GM21367 (cell line): ENCODE results near the gene SPG7.
"Not testable (repeated sequence)": the region's sequence is repeated elsewhere in the genome, so short reads cannot be mapped to it uniquely, and the experiment has no call there.

Source experiments
- ATAC-seq: cut with Tn5 transposase; IDR thresholded peaks from one replicate; pipeline ENCODE4 v1.9.1; 2021; ENCODE audit not compliant: unreplicated experiment

Gene SPG7

GRCh38 chr16:89575247-89576152, 67.3 kb downstream of the SPG7 start, which contains the start of gene CPNE7:
Gene CPNE7 (plus strand): TSS chr16:89575758. CDS start chr16:89575898, 140 bp downstream.
- no peak for ATAC-seq

DNA sequence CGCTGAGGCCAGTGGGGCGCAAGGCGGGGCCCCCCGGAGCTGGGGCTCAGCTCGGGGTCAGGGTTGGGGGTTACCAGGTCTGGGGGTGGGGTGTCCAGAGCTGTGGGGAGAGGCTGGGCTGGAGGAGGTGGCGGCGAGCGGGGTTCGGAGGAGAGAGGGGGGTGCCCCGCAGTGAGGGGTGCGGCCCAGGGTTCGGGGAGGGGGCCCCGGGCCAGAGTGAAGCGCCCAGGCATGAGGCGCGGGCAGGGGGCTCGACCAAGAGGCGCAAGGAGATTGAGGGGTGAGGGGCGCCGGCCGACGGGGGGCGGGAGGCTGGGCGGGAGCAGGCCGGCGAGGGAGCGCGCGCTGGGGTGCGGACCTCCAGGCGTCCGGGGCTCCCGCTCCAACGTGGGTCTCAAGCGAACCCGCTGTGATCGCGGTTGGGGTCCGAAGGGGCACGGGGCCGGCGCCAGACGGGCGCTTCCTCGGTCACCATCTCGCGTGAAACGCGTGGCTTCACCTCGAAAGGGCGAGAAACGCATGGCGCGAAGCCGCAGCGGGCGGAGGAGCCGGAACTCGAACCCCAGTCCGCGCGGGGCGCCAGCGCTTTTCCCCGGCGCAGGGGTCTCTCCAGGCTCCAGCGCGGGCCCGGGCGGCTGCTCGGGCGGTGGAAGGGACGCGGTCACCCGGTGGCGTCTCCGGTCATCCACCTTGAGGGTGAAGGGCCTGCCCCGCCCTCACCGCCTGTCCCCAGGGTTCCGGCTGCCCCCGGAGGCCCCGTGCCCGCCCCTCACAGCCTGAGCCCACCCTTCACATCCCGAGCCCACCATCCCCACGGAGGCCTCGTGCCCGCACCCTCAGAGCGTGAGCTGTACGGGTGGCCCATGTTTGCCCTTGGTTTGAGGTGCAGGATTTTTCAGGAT, 68.2 kb downstream of the SPG7 start:
- no peak for ATAC-seq

DNA sequence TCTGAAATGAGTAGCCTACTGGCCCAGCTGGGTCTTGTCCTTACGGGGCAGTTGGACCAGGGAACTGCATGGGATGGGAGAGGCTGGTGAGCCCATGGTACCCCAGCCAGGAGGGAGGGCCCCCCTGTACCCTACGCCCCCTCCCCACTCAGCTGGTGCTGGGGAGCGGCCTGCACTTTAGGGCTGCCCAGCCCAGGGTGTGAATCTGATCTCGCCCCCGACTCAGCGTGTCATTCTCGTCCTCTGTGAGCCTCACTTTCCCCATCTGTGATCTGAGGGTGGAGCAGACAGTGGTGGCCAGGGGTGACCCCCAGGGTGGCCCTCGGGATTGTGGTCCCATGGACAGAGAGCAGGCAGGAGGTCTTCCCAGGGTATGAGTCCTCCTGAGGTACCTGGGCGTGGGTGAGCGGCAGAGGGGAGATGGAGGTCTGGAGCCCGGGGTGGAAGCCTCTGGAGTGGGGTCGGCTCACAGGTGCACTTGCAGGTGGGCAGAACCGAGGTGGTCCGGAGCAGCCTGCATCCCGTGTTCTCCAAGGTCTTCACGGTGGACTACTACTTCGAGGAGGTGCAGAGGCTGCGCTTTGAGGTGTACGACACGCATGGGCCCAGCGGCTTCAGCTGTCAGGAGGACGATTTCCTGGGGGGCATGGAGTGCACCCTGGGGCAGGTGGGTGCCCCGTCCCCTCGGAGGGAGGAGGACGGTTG, 69.0 kb downstream of the SPG7 start:
- no peak for ATAC-seq

GRCh38 chr16:89579351-89579750, 71.1 kb downstream of the SPG7 start:
- no peak for ATAC-seq

GRCh38 chr16:89581045-89581695, 73.0 kb downstream of the SPG7 start:
- no peak for ATAC-seq

DNA sequence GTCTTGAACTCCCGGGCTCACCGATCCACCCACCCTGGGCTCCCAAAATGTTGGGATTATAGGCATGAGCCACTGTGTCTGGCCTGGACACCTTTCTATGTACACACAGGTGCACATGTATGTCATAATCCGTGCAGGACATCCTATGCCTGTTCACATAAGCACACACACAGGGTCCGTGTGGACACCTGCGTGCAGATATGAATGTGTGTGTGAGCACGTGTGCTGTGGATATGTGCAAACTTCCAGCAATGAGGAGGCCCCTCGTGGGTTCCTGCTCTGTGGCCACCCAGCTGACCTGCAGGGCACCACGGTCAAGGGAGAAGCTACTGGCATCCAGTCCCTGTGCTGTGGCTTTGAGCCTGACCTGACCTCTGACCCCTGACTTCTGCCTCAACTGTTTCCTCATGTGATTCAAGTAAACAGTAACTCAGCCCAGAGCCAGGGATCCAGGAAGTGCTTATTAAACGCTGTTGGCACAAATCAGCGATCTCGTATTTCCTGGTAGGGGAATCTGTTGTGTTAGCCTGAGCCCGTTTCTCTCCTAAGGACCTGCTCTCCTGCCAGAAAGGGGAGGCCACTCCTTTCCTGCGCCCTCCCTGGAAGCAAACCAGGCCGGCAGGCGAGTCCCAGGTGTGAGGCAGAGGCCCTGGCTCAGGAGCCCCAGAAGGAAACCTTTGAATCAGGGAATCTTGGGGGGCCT, 73.8 kb downstream of the SPG7 start:
- no peak for ATAC-seq

DNA sequence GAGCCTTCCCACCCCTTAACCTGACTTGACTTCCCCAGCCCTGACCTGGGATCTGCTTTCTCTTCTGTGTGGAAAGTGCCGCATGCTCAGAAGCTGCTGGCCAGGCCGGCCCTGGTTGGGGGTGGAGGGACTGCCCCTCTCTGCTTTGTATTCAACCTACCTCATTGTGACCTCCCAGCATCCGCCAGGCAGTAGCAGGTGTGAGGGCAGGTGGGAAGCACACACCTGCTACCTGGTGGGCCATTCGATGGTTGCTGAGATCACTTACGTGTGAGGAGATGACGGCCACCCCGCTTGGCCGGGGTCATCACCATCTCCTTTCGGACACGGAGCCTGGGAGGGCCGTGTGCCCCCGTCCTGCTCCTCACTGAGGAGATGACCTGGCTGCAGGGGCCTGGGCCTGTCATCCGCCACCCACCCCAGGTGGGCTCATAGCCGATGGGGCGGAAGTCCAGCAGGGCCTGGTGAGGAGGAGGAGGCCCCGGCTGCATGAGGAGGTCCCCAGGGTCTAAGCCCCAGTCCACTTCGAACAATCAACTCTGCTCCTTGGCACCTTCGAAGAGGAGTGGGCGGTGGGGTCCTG, 74.5 kb downstream of the SPG7 start:
- no peak for ATAC-seq

DNA sequence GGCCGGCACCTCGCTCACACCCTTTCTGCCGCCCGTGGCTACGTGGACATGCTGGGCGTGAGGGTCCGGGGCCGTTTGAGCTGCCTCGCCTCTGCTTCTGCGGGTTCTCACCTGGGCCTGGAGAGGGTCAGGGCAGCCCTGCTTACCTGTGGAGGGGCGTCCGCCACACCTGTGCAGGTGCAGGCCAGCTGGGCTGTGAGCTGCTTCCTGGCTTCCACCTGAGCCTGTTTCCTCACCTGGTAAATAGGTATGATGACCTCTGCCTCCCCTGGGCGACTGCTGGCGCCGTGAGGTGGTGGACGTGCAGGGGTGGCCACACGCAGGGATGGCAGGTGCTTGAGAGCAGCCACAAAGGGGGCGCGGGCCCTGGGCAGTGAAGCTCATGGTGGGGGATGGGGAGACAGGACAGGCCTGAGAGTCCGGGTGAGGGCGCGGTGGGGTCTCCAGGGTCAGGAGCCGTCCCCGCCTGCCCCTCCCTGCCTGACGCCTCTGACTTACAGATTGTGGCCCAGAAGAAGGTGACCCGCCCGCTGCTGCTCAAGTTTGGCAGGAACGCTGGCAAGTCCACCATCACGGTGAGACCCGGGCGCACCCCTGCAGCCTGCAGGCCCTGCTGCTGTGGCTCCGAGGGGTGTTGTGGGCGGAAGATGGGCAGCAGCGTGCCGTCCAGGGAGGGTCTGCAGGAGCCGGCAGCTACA, 75.1 kb downstream of the SPG7 start:
- no peak for ATAC-seq

- no peak for ATAC-seq
Observed at GRCh38 chr16:89583895-89584644, 75.9 kb downstream of the SPG7 start.

GRCh38 chr16:89584768-89585549, 76.8 kb downstream of the SPG7 start:
- ATAC-seq = no peak

DNA sequence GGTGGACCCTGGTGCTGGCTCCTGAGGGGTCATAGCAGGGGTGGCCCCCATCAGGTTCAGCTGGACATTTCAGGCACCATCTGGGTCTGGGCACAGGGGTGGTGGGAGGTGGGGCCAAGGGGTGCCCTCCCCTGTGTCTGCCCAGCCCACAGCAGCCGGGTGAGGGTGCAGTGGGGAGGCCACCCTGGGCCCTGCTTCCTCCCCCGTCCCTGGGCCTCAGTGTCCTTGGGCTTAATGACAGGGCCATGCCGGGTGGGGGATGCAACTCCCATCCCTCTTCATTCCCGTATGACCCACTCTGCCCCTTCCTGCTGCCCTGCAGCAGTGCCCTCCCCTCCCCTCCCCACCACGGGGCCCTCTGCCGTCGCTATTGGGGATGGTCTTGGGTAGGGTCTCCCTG, 78.0 kb downstream of the SPG7 start:
- ATAC-seq = no peak

DNA sequence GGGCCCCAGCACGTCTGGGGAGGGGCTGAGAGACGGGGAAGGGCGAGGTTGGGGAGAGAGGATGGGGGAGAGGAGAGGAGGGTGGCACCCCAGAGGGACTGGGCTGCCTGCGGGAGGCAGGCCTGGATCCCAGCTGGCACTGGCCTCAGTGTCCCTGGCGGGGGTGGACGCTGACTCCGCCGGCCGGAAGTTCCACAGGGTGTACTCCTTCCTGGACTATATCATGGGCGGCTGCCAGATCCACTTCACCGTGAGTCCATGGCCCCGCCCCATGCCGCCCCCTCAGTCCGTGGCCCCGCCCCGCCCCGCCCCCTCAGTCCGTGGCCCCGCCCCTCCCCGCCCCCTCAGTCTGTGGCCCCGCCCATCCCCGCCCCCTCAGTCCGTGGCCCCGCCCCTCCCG, 78.7 kb downstream of the SPG7 start:
- ATAC-seq = no peak

DNA sequence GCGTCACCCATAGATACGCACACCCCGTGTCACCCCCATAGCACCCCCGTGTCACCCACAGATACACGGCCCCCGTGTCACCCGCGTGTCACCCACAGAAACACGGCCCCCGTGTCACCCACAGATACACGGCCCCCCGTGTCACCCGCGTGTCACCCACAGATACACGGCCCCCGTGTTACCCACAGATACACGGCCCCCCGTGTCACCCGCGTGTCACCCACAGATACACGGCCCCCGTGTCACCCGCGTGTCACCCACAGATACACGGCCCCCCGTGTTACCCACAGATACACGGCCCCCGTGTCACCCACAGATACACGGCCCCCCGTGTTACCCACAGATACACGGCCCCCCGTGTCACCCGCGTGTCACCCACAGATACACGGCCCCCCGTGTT, 79.5 kb downstream of the SPG7 start:
- not testable (repeated sequence) for ATAC-seq

DNA sequence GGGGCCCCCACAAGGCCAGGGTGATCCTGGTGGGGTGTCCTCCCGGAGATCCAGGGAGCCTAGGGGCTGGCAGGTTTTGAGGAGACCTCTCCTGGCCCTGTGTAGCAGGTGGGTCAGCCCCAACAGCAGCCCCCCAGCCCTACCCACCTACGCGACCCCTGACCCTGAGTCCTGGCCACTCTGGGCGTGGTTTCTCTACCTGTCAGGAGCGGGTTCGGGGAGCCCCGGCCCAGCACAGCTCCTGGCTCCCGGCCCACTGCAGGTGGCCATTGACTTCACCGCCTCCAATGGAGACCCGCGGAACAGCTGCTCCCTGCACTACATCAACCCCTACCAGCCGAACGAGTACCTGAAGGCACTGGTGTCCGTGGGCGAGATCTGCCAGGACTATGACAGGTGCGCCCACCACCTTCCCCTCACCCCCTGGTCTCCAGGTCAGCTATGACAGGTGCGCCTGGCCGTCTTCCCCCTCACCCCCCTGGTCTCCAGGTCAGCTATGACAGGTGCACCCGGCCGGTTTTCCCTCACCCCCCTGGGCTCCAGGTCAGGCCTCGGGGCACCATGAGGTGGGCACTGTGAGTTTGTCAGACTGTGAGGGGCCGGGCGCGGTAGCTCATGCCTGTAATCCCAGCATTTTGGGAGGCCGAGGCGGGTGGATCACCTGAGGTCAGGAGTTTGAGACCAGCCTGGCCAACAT, 80.4 kb downstream of the SPG7 start:
- no peak for ATAC-seq

GRCh38 chr16:89589241-89589926, 81.2 kb downstream of the SPG7 start:
- ATAC-seq = no peak

- no peak for ATAC-seq
Observed at GRCh38 chr16:89593841-89594240, 85.6 kb downstream of the SPG7 start.
